Activated naive CD4-positive, alpha-beta T cell treated with anti-CD3 and anti-CD28 coated beads, Interleukin-2, amount 50 U/mL, for 24 hours (primary cell): ENCODE results near the gene PARP1.

Experiments used
- H3K27ac Mint-ChIP-seq: one replicate; pipeline ENCODE4 v1.8.0; 2021; ENCODE audit warnings: mild to moderate bottlenecking, mixed read lengths
- H3K27me3 Mint-ChIP-seq: one replicate; pipeline ENCODE4 v1.8.0; 2021; ENCODE audit warnings: mixed read lengths
- H3K36me3 Mint-ChIP-seq: one replicate; pipeline ENCODE4 v1.8.0; 2021; ENCODE audit warnings: mixed read lengths
- H3K4me1 Mint-ChIP-seq: one replicate; pipeline ENCODE4 v1.8.0; 2021; ENCODE audit warnings: mixed read lengths
- H3K4me3 Mint-ChIP-seq: one replicate; pipeline ENCODE4 v1.8.0; 2021; ENCODE audit warnings: mild to moderate bottlenecking, mixed read lengths
- H3K9me3 Mint-ChIP-seq: one replicate; pipeline ENCODE4 v1.8.0; 2021; ENCODE audit warnings: mixed read lengths

PARP1 gene

DNA sequence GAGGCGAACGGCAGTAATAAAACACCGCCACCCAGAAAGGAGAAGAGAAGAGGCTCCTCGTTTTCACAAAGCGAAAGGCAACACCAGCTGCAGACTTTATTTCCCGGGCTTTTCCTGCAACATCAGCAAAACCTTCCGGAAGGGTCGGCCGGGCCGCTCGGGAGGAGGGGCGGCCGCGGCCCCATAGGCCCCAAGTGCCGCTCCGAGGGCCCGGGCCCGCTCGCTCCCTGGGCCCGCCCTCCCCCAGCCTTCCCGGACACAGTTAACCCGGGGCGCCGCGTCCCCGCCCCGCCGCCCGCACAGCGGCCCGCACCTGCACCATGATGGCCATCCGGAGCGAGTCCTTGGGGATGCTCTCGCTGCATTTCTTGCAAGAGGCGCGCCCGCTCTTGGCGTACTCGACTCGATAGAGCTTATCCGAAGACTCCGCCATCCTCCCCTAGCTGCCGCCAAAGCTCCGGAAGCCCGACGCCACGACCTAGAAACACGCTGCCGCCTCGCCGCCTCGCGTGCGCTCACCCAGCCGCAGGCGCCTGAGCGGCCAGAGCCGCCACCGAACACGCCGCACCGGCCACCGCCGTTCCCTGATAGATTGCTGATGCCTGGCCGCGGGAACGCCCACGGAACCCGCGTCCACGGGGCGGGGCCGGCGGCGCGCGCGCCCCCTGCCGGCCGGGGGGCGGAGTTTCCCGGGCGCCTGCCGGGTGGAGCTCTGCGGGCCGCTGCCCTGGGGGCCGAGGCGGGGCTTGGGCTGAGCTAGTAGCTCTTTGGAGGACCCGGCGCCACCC, at the start of gene PARP1:
Gene PARP1 (minus strand): TSS at position 597 of the 788 bp plus-strand sequence. CDS start 164 bp downstream, at position 433.
- peaks cover 42% of the 10 kb centered on the region for H3K4me1 Mint-ChIP-seq
- H3K9me3 Mint-ChIP-seq: no peaks in the 10 kb centered on the region
- H3K36me3 Mint-ChIP-seq: peaks cover 3% of the 10 kb centered on the region
- no peaks in the 10 kb centered on the region for H3K27me3 Mint-ChIP-seq
- peak within 1 kb of the TSS; percentile 100 for H3K4me3 Mint-ChIP-seq
- peak within 1 kb of the TSS; percentile 100 for H3K27ac Mint-ChIP-seq

- no peak overlapping the region for H3K27ac Mint-ChIP-seq
- peak overlapping the region; percentile 40 for H3K4me3 Mint-ChIP-seq
- H3K9me3 Mint-ChIP-seq: no peaks in the 10 kb centered on the region
- H3K27me3 Mint-ChIP-seq: peaks cover 1% of the 10 kb centered on the region
- H3K4me1 Mint-ChIP-seq: peaks cover 14% of the 10 kb centered on the region
- H3K36me3 Mint-ChIP-seq: no peaks in the 10 kb centered on the region
These were observed 49.4 kb upstream of the PARP1 start for GRCh38 chr1:226457307-226457712.

DNA sequence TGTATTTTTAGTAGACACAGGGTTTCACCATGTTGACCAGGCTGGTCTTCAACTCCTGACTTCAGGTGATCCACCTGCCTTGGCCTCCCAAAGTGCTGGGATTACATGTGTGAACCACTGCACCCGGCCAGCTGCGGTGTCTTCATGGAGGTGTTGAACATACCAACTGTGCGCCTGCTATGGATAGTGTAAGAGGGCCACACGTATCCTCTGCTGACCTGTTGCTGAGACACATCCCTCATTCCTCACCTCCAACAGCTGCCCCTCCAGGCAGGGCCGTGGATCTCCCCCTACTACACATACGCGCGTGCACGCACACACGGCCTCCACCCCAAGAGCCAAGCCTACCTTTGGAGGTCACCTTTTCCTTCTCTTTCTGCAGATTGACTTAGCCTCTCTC, 48.0 kb upstream of the PARP1 start:
- H3K4me3 Mint-ChIP-seq: no peak overlapping the region
- no peak overlapping the region for H3K27ac Mint-ChIP-seq
- H3K4me1 Mint-ChIP-seq: peaks cover 14% of the 10 kb centered on the region
- H3K9me3 Mint-ChIP-seq: no peaks in the 10 kb centered on the region
- no peaks in the 10 kb centered on the region for H3K36me3 Mint-ChIP-seq
- H3K27me3 Mint-ChIP-seq: peaks cover 1% of the 10 kb centered on the region

DNA sequence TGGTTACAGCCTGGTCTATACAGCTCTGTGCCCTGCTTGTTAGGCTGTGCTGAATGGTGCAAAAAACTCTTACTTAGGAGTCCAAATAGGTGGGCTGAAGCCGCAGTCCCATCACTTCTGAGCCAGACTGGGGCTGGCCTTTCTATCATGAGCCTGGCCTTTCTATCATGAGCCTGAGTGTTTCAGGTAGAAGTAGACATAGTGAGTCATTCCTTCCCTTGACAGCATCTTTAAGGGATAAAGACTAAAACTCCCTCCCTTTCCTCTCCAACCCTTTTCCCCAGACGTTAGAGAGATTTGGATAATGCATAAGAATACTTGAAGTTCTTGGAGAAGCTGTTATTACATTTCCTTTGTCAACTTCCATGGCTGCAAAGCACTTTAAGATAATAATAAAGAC, 46.5 kb upstream of the PARP1 start:
- no peak overlapping the region for H3K4me3 Mint-ChIP-seq
- no peak overlapping the region for H3K27ac Mint-ChIP-seq
- H3K36me3 Mint-ChIP-seq: no peaks in the 10 kb centered on the region
- no peaks in the 10 kb centered on the region for H3K27me3 Mint-ChIP-seq
- peaks cover 14% of the 10 kb centered on the region for H3K4me1 Mint-ChIP-seq
- no peaks in the 10 kb centered on the region for H3K9me3 Mint-ChIP-seq

DNA sequence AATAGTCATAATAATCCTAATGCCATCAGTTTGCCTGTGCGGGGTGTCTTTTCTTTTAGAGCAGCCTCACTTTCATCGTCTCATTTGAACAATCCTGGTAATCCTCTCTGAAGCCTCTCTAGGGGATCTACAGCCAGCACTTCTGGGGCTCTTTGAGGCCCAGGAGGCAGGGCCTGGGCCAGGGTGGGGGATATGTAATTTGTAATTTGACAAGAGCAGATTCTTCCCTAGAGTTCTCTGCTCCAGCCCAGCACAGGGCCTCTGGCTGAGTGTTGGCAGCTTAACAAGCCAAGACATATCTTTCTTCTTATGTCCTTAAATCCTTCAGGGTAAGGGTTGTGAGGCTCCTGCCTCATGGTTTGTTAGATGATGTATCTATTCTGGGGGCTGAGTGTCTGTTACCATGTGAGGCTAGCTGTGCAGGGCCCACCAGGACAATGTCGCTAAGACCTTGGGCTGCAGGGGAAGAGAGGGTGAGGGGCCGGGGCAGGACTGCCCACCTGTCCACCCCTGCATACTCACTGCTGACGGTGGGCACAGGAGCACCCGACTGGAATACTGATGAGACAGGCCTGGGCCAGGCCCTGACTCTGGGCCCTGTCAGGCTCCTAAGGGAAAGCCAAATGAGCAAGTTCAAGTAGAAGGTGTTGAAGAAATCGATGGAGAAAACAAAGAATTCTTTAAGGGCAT, 45.3 kb upstream of the PARP1 start:
- no peak overlapping the region for H3K27ac Mint-ChIP-seq
- H3K4me3 Mint-ChIP-seq: no peak overlapping the region
- no peaks in the 10 kb centered on the region for H3K27me3 Mint-ChIP-seq
- H3K9me3 Mint-ChIP-seq: no peaks in the 10 kb centered on the region
- no peaks in the 10 kb centered on the region for H3K36me3 Mint-ChIP-seq
- peaks cover 14% of the 10 kb centered on the region for H3K4me1 Mint-ChIP-seq

- peaks cover 12% of the 10 kb centered on the region for H3K4me1 Mint-ChIP-seq
- H3K27me3 Mint-ChIP-seq: no peaks in the 10 kb centered on the region
- H3K36me3 Mint-ChIP-seq: no peaks in the 10 kb centered on the region
- H3K27ac Mint-ChIP-seq: no peak overlapping the region
- no peak overlapping the region for H3K4me3 Mint-ChIP-seq
- H3K9me3 Mint-ChIP-seq: no peaks in the 10 kb centered on the region
These were observed 42.8 kb upstream of the PARP1 start for GRCh38 chr1:226450688-226451087.

DNA sequence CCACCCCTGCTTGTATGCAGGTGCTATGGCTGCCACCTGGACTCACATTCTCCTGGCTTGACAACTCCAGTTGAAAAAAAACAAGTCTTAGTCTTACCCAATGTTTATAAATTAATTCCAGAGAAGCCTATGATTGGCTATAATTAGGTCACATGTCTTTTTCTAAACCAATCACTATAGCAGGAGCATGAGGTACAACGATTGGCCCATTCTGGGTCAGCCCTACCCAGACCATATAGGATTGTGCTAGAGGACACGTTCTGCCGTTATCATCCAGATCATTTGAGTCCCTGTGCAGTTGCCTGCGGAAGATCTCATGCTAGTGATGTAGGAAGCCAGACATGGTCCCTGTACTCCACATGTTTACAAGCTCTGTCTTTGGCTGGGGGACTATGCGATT, 41.9 kb upstream of the PARP1 start:
- no peaks in the 10 kb centered on the region for H3K27me3 Mint-ChIP-seq
- no peak overlapping the region for H3K4me3 Mint-ChIP-seq
- H3K9me3 Mint-ChIP-seq: no peaks in the 10 kb centered on the region
- H3K27ac Mint-ChIP-seq: no peak overlapping the region
- H3K36me3 Mint-ChIP-seq: no peaks in the 10 kb centered on the region
- H3K4me1 Mint-ChIP-seq: peaks cover 20% of the 10 kb centered on the region

GRCh38 chr1:226447932-226448665, 40.2 kb upstream of the PARP1 start:
- Mint-ChIP-seq H3K4me3 (no peak overlapping the region), H3K27me3 (no peaks in the 10 kb centered on the region), H3K36me3 (no peaks in the 10 kb centered on the region), H3K4me1 (peaks cover 35% of the 10 kb centered on the region), H3K9me3 (no peaks in the 10 kb centered on the region), H3K27ac (no peak overlapping the region)

GRCh38 chr1:226446094-226446493, 38.2 kb upstream of the PARP1 start:
- H3K4me1 Mint-ChIP-seq: peaks cover 35% of the 10 kb centered on the region
- no peak overlapping the region for H3K4me3 Mint-ChIP-seq
- H3K36me3 Mint-ChIP-seq: no peaks in the 10 kb centered on the region
- H3K9me3 Mint-ChIP-seq: no peaks in the 10 kb centered on the region
- H3K27me3 Mint-ChIP-seq: no peaks in the 10 kb centered on the region
- H3K27ac Mint-ChIP-seq: peak overlapping the region; percentile 55

- Mint-ChIP-seq H3K27ac (peak overlapping the region; percentile 66), H3K4me3 (peak overlapping the region; percentile 28), H3K4me1 (peaks cover 35% of the 10 kb centered on the region)
These were observed 37.0 kb upstream of the PARP1 start for GRCh38 chr1:226444901-226445300.

DNA sequence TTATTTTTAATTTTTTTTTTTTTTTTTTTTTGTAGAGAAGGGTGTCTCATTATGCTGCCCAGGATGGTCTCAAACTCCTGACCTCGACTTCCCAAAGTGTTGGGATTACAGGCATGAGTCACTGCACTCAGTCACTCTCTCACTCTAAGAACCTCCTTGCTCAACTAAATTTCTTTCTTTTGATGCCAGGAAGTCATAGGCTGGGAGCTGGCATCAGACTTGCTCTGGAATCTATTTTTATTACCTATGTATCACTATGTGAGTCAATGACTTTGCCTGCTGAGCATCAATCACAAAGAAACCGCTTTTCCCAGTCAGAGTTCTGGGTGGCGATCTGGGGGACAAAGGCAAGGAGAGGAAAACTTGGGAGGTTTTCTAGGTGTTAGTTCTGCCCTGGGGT, 35.5 kb upstream of the PARP1 start:
- Mint-ChIP-seq H3K27me3 (no peaks in the 10 kb centered on the region), H3K27ac (no peak overlapping the region), H3K4me1 (peaks cover 35% of the 10 kb centered on the region), H3K4me3 (no peak overlapping the region), H3K36me3 (no peaks in the 10 kb centered on the region), H3K9me3 (no peaks in the 10 kb centered on the region)

More at GRCh38 chr1:226444901-226445300, 37.0 kb upstream of the PARP1 start:
- no peaks in the 10 kb centered on the region for H3K9me3 Mint-ChIP-seq
- H3K36me3 Mint-ChIP-seq: no peaks in the 10 kb centered on the region
- H3K27me3 Mint-ChIP-seq: no peaks in the 10 kb centered on the region

- no peaks in the 10 kb centered on the region for H3K27me3 Mint-ChIP-seq
- H3K4me1 Mint-ChIP-seq: peaks cover 35% of the 10 kb centered on the region
- H3K9me3 Mint-ChIP-seq: no peaks in the 10 kb centered on the region
- H3K4me3 Mint-ChIP-seq: no peak overlapping the region
- H3K36me3 Mint-ChIP-seq: no peaks in the 10 kb centered on the region
- peak overlapping the region; percentile 19 for H3K27ac Mint-ChIP-seq
These were observed 35.1 kb upstream of the PARP1 start for GRCh38 chr1:226443033-226443432.

GRCh38 chr1:226441629-226442028, 33.7 kb upstream of the PARP1 start:
- Mint-ChIP-seq H3K4me1 (peaks cover 33% of the 10 kb centered on the region), H3K4me3 (no peak overlapping the region), H3K9me3 (no peaks in the 10 kb centered on the region), H3K27ac (no peak overlapping the region), H3K36me3 (no peaks in the 10 kb centered on the region), H3K27me3 (no peaks in the 10 kb centered on the region)

DNA sequence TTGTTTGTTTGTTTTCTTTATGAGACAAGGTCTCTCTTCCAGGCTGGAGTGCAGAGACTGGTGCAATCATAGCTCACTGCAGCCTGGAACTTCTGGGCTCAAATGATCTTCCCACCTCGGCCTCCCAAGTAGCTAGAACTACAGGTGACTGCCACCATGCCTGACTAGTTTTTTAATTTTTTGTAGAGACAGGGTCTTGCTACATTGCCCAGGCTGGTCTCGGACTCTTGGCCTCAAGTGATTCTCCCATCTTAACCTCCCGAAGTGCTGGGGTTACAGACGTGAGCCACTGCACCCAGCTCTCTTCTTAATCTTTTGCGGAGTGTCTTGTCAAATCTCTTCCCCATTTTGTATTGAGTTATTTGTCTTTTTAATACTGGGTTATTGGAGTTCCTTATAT, 32.6 kb upstream of the PARP1 start:
- Mint-ChIP-seq H3K9me3 (no peaks in the 10 kb centered on the region), H3K27me3 (no peaks in the 10 kb centered on the region), H3K4me3 (no peak overlapping the region), H3K27ac (no peak overlapping the region), H3K36me3 (no peaks in the 10 kb centered on the region), H3K4me1 (peaks cover 22% of the 10 kb centered on the region)

DNA sequence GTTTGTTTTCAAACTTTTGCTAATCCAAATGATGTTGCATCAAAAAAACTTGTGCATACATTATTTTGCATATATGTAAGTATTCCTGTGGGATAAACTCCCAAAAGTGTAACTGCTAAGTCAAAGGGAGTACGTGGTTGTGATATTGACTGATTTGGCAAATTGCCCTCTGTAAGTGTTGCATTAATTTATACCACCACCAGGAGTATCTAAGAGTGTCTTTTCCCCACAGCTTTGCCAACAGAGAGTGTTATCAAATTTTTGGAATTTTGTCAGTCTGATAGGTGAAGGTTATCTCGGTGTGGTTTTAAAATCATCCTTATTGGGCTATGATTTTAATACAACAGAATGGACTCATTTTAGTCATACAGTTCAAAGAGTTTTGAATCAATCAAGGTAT, 30.1 kb upstream of the PARP1 start:
- Mint-ChIP-seq H3K36me3 (no peaks in the 10 kb centered on the region), H3K4me3 (no peak overlapping the region)

More for the DNA sequence above, 30.1 kb upstream of the PARP1 start:
- H3K9me3 Mint-ChIP-seq: no peaks in the 10 kb centered on the region
- no peaks in the 10 kb centered on the region for H3K27me3 Mint-ChIP-seq
- H3K27ac Mint-ChIP-seq: no peak overlapping the region
- no peaks in the 10 kb centered on the region for H3K4me1 Mint-ChIP-seq
